ENCODE results near the gene SEPTIN1. TPM values are rescaled to one million over a fixed set of nuclear protein-coding genes. Genes with fewer than 3 reads are reported as not detected.
"Not testable (repeated sequence)": the region's sequence is repeated elsewhere in the genome, so short reads cannot be mapped to it uniquely, and the experiment has no call there.

SEPTIN1 gene
- total and polyA plus RNA-seq, 2 of the 4 experiments (the other 2 are of a cell fraction) = 0.24 TPM; not detected in 1

DNA sequence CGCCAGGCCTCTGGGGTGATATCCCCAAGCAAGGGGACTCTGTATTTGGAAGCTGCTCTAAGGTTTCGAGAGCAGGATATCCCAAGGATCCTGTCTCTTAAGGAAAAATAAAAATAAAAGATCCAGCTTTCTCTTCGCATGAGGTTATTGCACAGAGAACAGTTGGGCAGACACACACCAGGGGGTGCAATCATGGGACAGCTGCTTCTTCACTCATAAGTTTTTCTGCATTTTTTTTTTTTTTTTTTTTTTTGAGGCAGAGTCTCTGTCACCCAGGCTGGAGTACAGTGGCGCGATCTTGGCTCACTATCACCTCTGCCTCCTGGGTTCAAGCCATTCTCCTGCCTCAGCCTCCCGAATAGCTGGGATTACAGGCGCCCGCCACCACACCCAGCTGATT is 40.4 kb downstream of the SEPTIN1 start:
- H2BK120ac ChIP-seq (ENCODE audit: low read depth, low read length); H3K4me3 ChIP-seq (ENCODE audit: insufficient read depth, low read depth, low read length); in situ Hi-C loops (cut with MboI; ENCODE audit: low sequenced_read_pairs); H4K8ac ChIP-seq (ENCODE audit: low read depth in 2 of 2, low read length in 2 of 2); H3K36me3 ChIP-seq (ENCODE audit: control insufficient read depth, insufficient read depth, low read length); H3K79me1 ChIP-seq (ENCODE audit: low read depth in 1 of 2, low read length in 2 of 2); H2BK15ac ChIP-seq (ENCODE audit: low read depth, low read length); H2BK20ac ChIP-seq (ENCODE audit: low read depth, low read length); dilution Hi-C loops (cut with HindIII; ENCODE audit: low sequenced_read_pairs, unreplicated experiment); H4K91ac ChIP-seq (ENCODE audit: insufficient read depth, low read depth, low read length); H2AK9ac ChIP-seq (replicated peaks; ENCODE audit: low read depth, low read length, poor library complexity); ATAC-seq (ENCODE audit: low read depth); H4K5ac ChIP-seq (ENCODE audit: low read depth, low read length); CTCF ChIA-PET; H3K4me2 ChIP-seq (ENCODE audit: low read depth, low read length); H3K27me3 ChIP-seq (ENCODE audit: control insufficient read depth, insufficient read depth, low read length); H3K4me1 ChIP-seq (ENCODE audit: control insufficient read depth, insufficient read depth, low read length); H2AK5ac ChIP-seq (ENCODE audit: low read depth, low read length); H2BK5ac ChIP-seq (ENCODE audit: low read depth, low read length, poor library complexity, severe bottlenecking); H2AFZ ChIP-seq (replicated peaks; ENCODE audit: low read length, poor library complexity); BruUV-seq (replicated peaks); intact Hi-C loops (cut with micrococcal nuclease); DNase-seq; H3K9me1 ChIP-seq (ENCODE audit: insufficient read depth, low read length); H3K9ac ChIP-seq (ENCODE audit: low read depth, low read length); H3K14ac ChIP-seq (replicated peaks; ENCODE audit: low read depth, low read length); H3K23ac ChIP-seq (ENCODE audit: low read depth, low read length); H3K18ac ChIP-seq (ENCODE audit: low read depth, low read length); H3K27ac ChIP-seq (ENCODE audit: insufficient read depth, low read length); H3K4ac ChIP-seq (ENCODE audit: low read depth, low read length); H4K20me1 ChIP-seq (ENCODE audit: insufficient read depth, low read length); H3K9me3 ChIP-seq (ENCODE audit: control insufficient read depth, insufficient read depth, low read length); H3K56ac ChIP-seq (ENCODE audit: extremely low read depth, insufficient read depth, low read length): not testable (repeated sequence)
- no CpG with 5 or more reads among the region's 8 CpGs for WGBS, 2 experiments (ENCODE audit: extremely low coverage in 2 of 2, insufficient read length in 1 of 2)
- POLR2A ChIA-PET (ENCODE audit: unreplicated experiment) = interaction anchor here (0.6 kb wide), 2 partner anchors 9 to 10 kb away, joined by 4 read pairs; no protein-coding TSS in a partner anchor
- TF ChIP-seq CTCF (conservative IDR thresholded peaks at IDR 0.05; ENCODE audit: low read depth, low read length) (peak; percentile 22; the same call in 1 of the 2 replicates), RAD21 (IDR thresholded peaks at IDR 0.05; ENCODE audit: low read length) (0 out of 2 replicates have a peak, but pooled peaks have one; percentile 12), SMC3 (IDR thresholded peaks at IDR 0.05; ENCODE audit: low read depth, low read length) (peak; percentile 34; the same call in 1 of the 2 replicates)

Measured in IMR-90 (cell line).